ENCODE results near the gene GMPR. TPM values are rescaled to one million over a fixed set of nuclear protein-coding genes. Genes with fewer than 3 reads are reported as not detected.

GMPR gene
- total RNA-seq, 2 donors from 2014 or later: 17.0 to 62.1 TPM

- TF ChIP-seq CTCF (IDR thresholded peaks at IDR 0.05): no peak
- H3K36me3 ChIP-seq: peaks cover 9% of the 10 kb centered on the region
- peaks cover 45 to 63% of the 10 kb centered on the region in 2 donors for H3K4me1 ChIP-seq (ENCODE audit: control insufficient read depth in 1 of 2, low read depth in 2 of 2)
- no peaks in the 10 kb centered on the region for H3K27me3 ChIP-seq (replicated peaks; ENCODE audit: insufficient read depth)
- DNase-seq (ENCODE audit: low spot score) (no peak), ATAC-seq (ENCODE audit: insufficient number of reproducible peaks, low FRiP score, low read depth) (no peak)
- no peaks in the 10 kb centered on the region for H3K9me3 ChIP-seq
- H3K4me3 ChIP-seq: no peak overlapping the region
- peak overlapping the region; percentile 93 to 98 for H3K27ac ChIP-seq
Observed at GRCh38 chr6:16321826-16322225, 83.4 kb downstream of the GMPR start.

GRCh38 chr6:16322666-16323312 lies 84.4 kb downstream of the GMPR start:
- no peak for TF ChIP-seq CTCF (IDR thresholded peaks at IDR 0.05)

GRCh38 chr6:16324184-16324583 lies 85.8 kb downstream of the GMPR start:
- ATAC-seq (ENCODE audit: insufficient number of reproducible peaks, low FRiP score, low read depth) (no peak), DNase-seq (ENCODE audit: low spot score) (no peak)
- Histone ChIP-seq H3K4me1 (ENCODE audit: control insufficient read depth in 1 of 2, low read depth in 2 of 2) (peaks cover 27 to 39% of the 10 kb centered on the region in 2 donors), H3K9me3 (no peaks in the 10 kb centered on the region), H3K27me3 (replicated peaks; ENCODE audit: insufficient read depth) (no peaks in the 10 kb centered on the region), H3K4me3 (no peak overlapping the region), H3K36me3 (peaks cover 13% of the 10 kb centered on the region), H3K27ac (no peak overlapping the region)
- TF ChIP-seq CTCF (IDR thresholded peaks at IDR 0.05): no peak

More at GRCh38 chr6:16322666-16323312, 84.4 kb downstream of the GMPR start:
- DNase-seq (ENCODE audit: low spot score): peak; percentile 49
- Histone ChIP-seq H3K27ac (peak overlapping the region; percentile 93 to 98), H3K4me3 (peak overlapping the region; percentile 49), H3K4me1 (ENCODE audit: control insufficient read depth in 1 of 2, low read depth in 2 of 2) (peaks cover 37 to 53% of the 10 kb centered on the region in 2 donors), H3K36me3 (peaks cover 10% of the 10 kb centered on the region), H3K9me3 (no peaks in the 10 kb centered on the region), H3K27me3 (replicated peaks; ENCODE audit: insufficient read depth) (no peaks in the 10 kb centered on the region)
- peak; percentile 45 for ATAC-seq (ENCODE audit: insufficient number of reproducible peaks, low FRiP score, low read depth)

- Histone ChIP-seq H3K4me3 (no peak overlapping the region), H3K27me3 (replicated peaks; ENCODE audit: insufficient read depth) (no peaks in the 10 kb centered on the region), H3K36me3 (peaks cover 13% of the 10 kb centered on the region), H3K27ac (no peak overlapping the region), H3K4me1 (ENCODE audit: control insufficient read depth in 1 of 2, low read depth in 2 of 2) (peaks cover 21 to 34% of the 10 kb centered on the region in 2 donors), H3K9me3 (no peaks in the 10 kb centered on the region)
- DNase-seq (ENCODE audit: low spot score): no peak
- TF ChIP-seq CTCF (IDR thresholded peaks at IDR 0.05): no peak
- ATAC-seq (ENCODE audit: insufficient number of reproducible peaks, low FRiP score, low read depth): no peak
Observed at GRCh38 chr6:16324606-16325225, 86.3 kb downstream of the GMPR start.

GRCh38 chr6:16326531-16326930 lies 88.1 kb downstream of the GMPR start:
- Histone ChIP-seq H3K27me3 (replicated peaks; ENCODE audit: insufficient read depth) (no peaks in the 10 kb centered on the region), H3K36me3 (peaks cover 13% of the 10 kb centered on the region), H3K9me3 (no peaks in the 10 kb centered on the region), H3K4me3 (no peak overlapping the region), H3K27ac (no peak overlapping the region), H3K4me1 (ENCODE audit: control insufficient read depth in 1 of 2, low read depth in 2 of 2) (peaks cover 12 to 22% of the 10 kb centered on the region in 2 donors)
- DNase-seq (ENCODE audit: low spot score): no peak
- TF ChIP-seq CTCF (IDR thresholded peaks at IDR 0.05): no peak
- ATAC-seq (ENCODE audit: insufficient number of reproducible peaks, low FRiP score, low read depth): no peak

Data from thoracic aorta (tissue), 2 donors.